IMR-90 (cell line): Measurements from ENCODE around the gene IGF2R. TPM values are rescaled to one million over a fixed set of nuclear protein-coding genes. Genes with fewer than 3 reads are reported as not detected.

ENCODE experiments used
- ATAC-seq: fragments of 200-7000 bp; cut with Tn5 transposase; 2 replicates; pipeline ENCODE4 v1.9.1; 2020; ENCODE audit warnings: low read depth, mild to moderate bottlenecking, moderate library complexity
- BruUV-seq: library from RNA; stranded (reverse); fragments of 400-500 nt; replicated peaks from 2 replicates; lab custom pipeline; 2021; lab: Mats Ljungman, UMichigan
- CTCF ChIA-PET: fragments of 300-600 bp; formaldehyde crosslinking; extraction: SDS; loops from one replicate; lab custom pipeline; 2021; ENCODE audit warnings: antibody characterized with exemption; lab: Yijun Ruan, JAX
- POLR2A ChIA-PET: fragments of 300-600 bp; sonication (Branson Sonifier 250); formaldehyde crosslinking; loops from one replicate; lab custom pipeline; 2022; ENCODE audit warnings: antibody characterized with exemption; ENCODE audit not compliant: unreplicated experiment; lab: Charles Lee
- DNase-seq: peaks from one replicate; pipeline ENCODE4 v3.0.0; 2013
- H2AFZ ChIP-seq: replicated peaks from 2 replicates; pipeline ENCODE3; 2013; ENCODE audit warnings: low read length, mild to moderate bottlenecking; ENCODE audit not compliant: poor library complexity
- H2AK5ac ChIP-seq: 2 replicates; pipeline ENCODE4 v1.6.1; 2013; ENCODE audit warnings: low read depth, low read length, inconsistent platforms
- H2AK9ac ChIP-seq: replicated peaks from 2 replicates; pipeline ENCODE3; 2013; ENCODE audit warnings: mild to moderate bottlenecking, low read depth, low read length, moderate library complexity; ENCODE audit not compliant: poor library complexity
- H2BK120ac ChIP-seq: 2 replicates; pipeline ENCODE4 v1.6.1; 2013; ENCODE audit warnings: low read depth, low read length, inconsistent platforms
- H2BK15ac ChIP-seq: 3 replicates; pipeline ENCODE4 v1.6.1; 2013; ENCODE audit warnings: low read depth, low read length, inconsistent platforms
- H2BK20ac ChIP-seq: 2 replicates; pipeline ENCODE4 v1.6.1; 2013; ENCODE audit warnings: low read depth, mild to moderate bottlenecking, inconsistent platforms, low read length, moderate library complexity
- H2BK5ac ChIP-seq: 2 replicates; pipeline ENCODE4 v1.6.1; 2013; ENCODE audit warnings: mild to moderate bottlenecking, low read depth, low read length, inconsistent platforms; ENCODE audit not compliant: poor library complexity, severe bottlenecking
- H3K14ac ChIP-seq: replicated peaks from 2 replicates; pipeline ENCODE4 v1.6.1; 2013; ENCODE audit warnings: low read depth, low read length, inconsistent platforms
- H3K18ac ChIP-seq: 2 replicates; pipeline ENCODE4 v1.6.1; 2013; ENCODE audit warnings: low read depth, low read length, control low read depth
- H3K23ac ChIP-seq: 2 replicates; pipeline ENCODE4 v1.6.1; 2013; ENCODE audit warnings: low read depth, low read length, inconsistent platforms
- H3K27ac ChIP-seq: 2 replicates; pipeline ENCODE4 v1.5.1; 2013; ENCODE audit warnings: mild to moderate bottlenecking, control low read depth, low read length; ENCODE audit not compliant: insufficient read depth
- H3K27me3 ChIP-seq: 2 replicates; pipeline ENCODE4 v1.6.1; 2013; ENCODE audit warnings: low read length; ENCODE audit not compliant: control insufficient read depth, insufficient read depth
- H3K36me3 ChIP-seq: 2 replicates; pipeline ENCODE4 v1.6.1; 2013; ENCODE audit warnings: low read length, mixed read lengths; ENCODE audit not compliant: control insufficient read depth, insufficient read depth
- H3K4ac ChIP-seq: 2 replicates; pipeline ENCODE4 v1.6.1; 2013; ENCODE audit warnings: low read depth, low read length, inconsistent platforms
- H3K4me1 ChIP-seq: 2 replicates; pipeline ENCODE4 v1.6.1; 2013; ENCODE audit warnings: low read length, mixed read lengths; ENCODE audit not compliant: control insufficient read depth, insufficient read depth
- H3K4me2 ChIP-seq: 2 replicates; pipeline ENCODE4 v1.6.1; 2013; ENCODE audit warnings: low read depth, mild to moderate bottlenecking, control low read depth, low read length, moderate library complexity
- H3K4me3 ChIP-seq: 2 replicates; pipeline ENCODE4 v1.5.1; 2013; ENCODE audit warnings: low read depth, mild to moderate bottlenecking, control low read depth, low read length, moderate library complexity; ENCODE audit not compliant: insufficient read depth
- H3K56ac ChIP-seq: 2 replicates; pipeline ENCODE4 v1.6.1; 2013; ENCODE audit warnings: low read length, inconsistent platforms; ENCODE audit not compliant: insufficient read depth; ENCODE audit errors: extremely low read depth
- H3K79me1 ChIP-seq, 2 experiments: 2 replicates each; pipeline ENCODE4 v1.6.1; 2013; ENCODE audit warnings: low read length in 2 of 2, inconsistent platforms in 1 of 2, low read depth in 1 of 2
- H3K9ac ChIP-seq: 2 replicates; pipeline ENCODE4 v1.6.1; 2013; ENCODE audit warnings: low read depth, low read length, control low read depth
- H3K9me1 ChIP-seq: 2 replicates; pipeline ENCODE4 v1.6.1; 2013; ENCODE audit warnings: low read length, inconsistent platforms; ENCODE audit not compliant: insufficient read depth
- H3K9me3 ChIP-seq: 2 replicates; pipeline ENCODE4 v1.6.1; 2013; ENCODE audit warnings: low read length; ENCODE audit not compliant: control insufficient read depth, insufficient read depth
- H4K20me1 ChIP-seq: 2 replicates; pipeline ENCODE4 v1.6.1; 2013; ENCODE audit warnings: low read length, inconsistent platforms; ENCODE audit not compliant: insufficient read depth
- H4K5ac ChIP-seq: 2 replicates; pipeline ENCODE4 v1.6.1; 2013; ENCODE audit warnings: mild to moderate bottlenecking, low read depth, low read length, control low read depth
- H4K8ac ChIP-seq, 2 experiments: 2 replicates each; pipeline ENCODE4 v1.6.1; 2013; ENCODE audit warnings: low read depth in 2 of 2, low read length in 2 of 2, control low read depth in 1 of 2, inconsistent platforms in 1 of 2
- H4K91ac ChIP-seq: 2 replicates; pipeline ENCODE4 v1.6.1; 2013; ENCODE audit warnings: low read depth, low read length, inconsistent platforms; ENCODE audit not compliant: insufficient read depth
- BHLHE40 ChIP-seq: fragments of 150-350 bp; IDR thresholded peaks from 2 replicates; pipeline ENCODE4 v1.6.1; 2016; ENCODE audit warnings: mild to moderate bottlenecking, low read depth, low read length
- CEBPB ChIP-seq: IDR thresholded peaks from 2 replicates; pipeline ENCODE4 v1.6.1; 2012; ENCODE audit warnings: low read depth, low read length, improper control_type of control experiment
- CHD1 ChIP-seq: IDR thresholded peaks from 2 replicates; pipeline ENCODE4 v1.6.1; 2012; ENCODE audit warnings: low read depth, low read length, improper control_type of control experiment
- FOS ChIP-seq: fragments of 150-350 bp; IDR thresholded peaks from 2 replicates; pipeline ENCODE4 v1.6.1; 2016; ENCODE audit warnings: low read depth, low read length
- MAFK ChIP-seq: IDR thresholded peaks from 2 replicates; pipeline ENCODE4 v1.6.1; 2012; ENCODE audit warnings: low read depth, low read length, improper control_type of control experiment
- MAZ ChIP-seq: IDR thresholded peaks from 2 replicates; pipeline ENCODE4 v1.6.1; 2012; ENCODE audit warnings: low read depth, mild to moderate bottlenecking, low read length, improper control_type of control experiment, moderate library complexity, borderline replicate concordance
- MXI1 ChIP-seq: IDR thresholded peaks from 2 replicates; pipeline ENCODE4 v1.6.1; 2012; ENCODE audit warnings: low read depth, mild to moderate bottlenecking, low read length, moderate library complexity, borderline replicate concordance
- NFE2L2 ChIP-seq: fragments of 150-350 bp; IDR thresholded peaks from 2 replicates; pipeline ENCODE4 v1.6.1; 2016; ENCODE audit warnings: low read depth, mild to moderate bottlenecking, low read length
- POLR2A ChIP-seq: IDR thresholded peaks from 2 replicates; pipeline ENCODE4 v1.6.1; 2012; ENCODE audit warnings: mild to moderate bottlenecking, low read depth, low read length
- RCOR1 ChIP-seq: IDR thresholded peaks from 2 replicates; pipeline ENCODE4 v1.6.1; 2012; ENCODE audit warnings: mild to moderate bottlenecking, low read length, improper control_type of control experiment; ENCODE audit not compliant: insufficient replicate concordance
- RFX5 ChIP-seq: IDR thresholded peaks from 2 replicates; pipeline ENCODE4 v1.8.0; 2012; ENCODE audit warnings: low read depth, mild to moderate bottlenecking, low read length, moderate library complexity
- SMC3 ChIP-seq: fragments of 150-350 bp; IDR thresholded peaks from 2 replicates; pipeline ENCODE4 v1.6.1; 2016; ENCODE audit warnings: low read depth, mild to moderate bottlenecking, antibody characterized with exemption, low read length, moderate library complexity
- WGBS, 2 experiments: methylation state at CpG; one replicate each; pipeline versions ENCODE4 v1.1.5 to v1.1.7; 2013; ENCODE audit warnings: missing lambda C conversion rate in 2 of 2; ENCODE audit not compliant: insufficient read length in 1 of 2; ENCODE audit errors: extremely low coverage in 2 of 2; 5-methylcytosine and 5-hydroxymethylcytosine counted together
- dilution Hi-C: fragments of 300-500 bp; cut with HindIII; formaldehyde crosslinking; loops from one replicate; pipeline ENCODE4 v1.14.3; 2018; ENCODE audit warnings: low sequenced_read_pairs; ENCODE audit not compliant: unreplicated experiment
- in situ Hi-C: fragments of 300-500 bp; cut with MboI; formaldehyde crosslinking; loops from 3 replicates; pipeline ENCODE4 v1.14.3; 2019; ENCODE audit warnings: low sequenced_read_pairs, inconsistent platforms, mixed read lengths
- intact Hi-C: fragments of 100-400 bp; cut with micrococcal nuclease; formaldehyde crosslinking; loops from 2 replicates; pipeline ENCODE4 v1.10.0; 2022
- polyA plus RNA-seq, 3 experiments: library from polyadenylated mRNA; depleted of rRNA; stranded (reverse); fragments of >200 nt; gene quantifications; 2 replicates each; pipeline ENCODE4 v1.2.3, GENCODE V29; 2012; ENCODE audit warnings: low replicate concordance in 1 of 3
- total RNA-seq: library from RNA; depleted of rRNA; stranded (reverse); fragments of >200 nt; gene quantifications from 2 replicates; pipeline ENCODE4 v1.2.3, GENCODE V29; 2012
- TF ChIP-seq, protein P1 (sequence below): fragments of 150-350 bp; IDR thresholded peaks from 2 replicates; pipeline ENCODE4 v1.6.1; 2016; ENCODE audit warnings: low read depth, mild to moderate bottlenecking, low read length, moderate library complexity, borderline replicate concordance
- TF ChIP-seq, protein P2 (sequence below): fragments of 150-350 bp; IDR thresholded peaks from 2 replicates; pipeline ENCODE4 v1.6.1; 2017; ENCODE audit warnings: mild to moderate bottlenecking, antibody characterized with exemption, low read length, low read depth
- TF ChIP-seq, protein P3 (sequence below): conservative IDR thresholded peaks from 2 replicates; pipeline ENCODE4 v1.5.1; 2012; ENCODE audit warnings: mild to moderate bottlenecking, low read depth, low read length, improper control_type of control experiment

Gene IGF2R
- total and polyA plus RNA-seq, 2 of the 4 experiments (the other 2 are of a cell fraction): 33.2 to 41.4 TPM

DNA sequence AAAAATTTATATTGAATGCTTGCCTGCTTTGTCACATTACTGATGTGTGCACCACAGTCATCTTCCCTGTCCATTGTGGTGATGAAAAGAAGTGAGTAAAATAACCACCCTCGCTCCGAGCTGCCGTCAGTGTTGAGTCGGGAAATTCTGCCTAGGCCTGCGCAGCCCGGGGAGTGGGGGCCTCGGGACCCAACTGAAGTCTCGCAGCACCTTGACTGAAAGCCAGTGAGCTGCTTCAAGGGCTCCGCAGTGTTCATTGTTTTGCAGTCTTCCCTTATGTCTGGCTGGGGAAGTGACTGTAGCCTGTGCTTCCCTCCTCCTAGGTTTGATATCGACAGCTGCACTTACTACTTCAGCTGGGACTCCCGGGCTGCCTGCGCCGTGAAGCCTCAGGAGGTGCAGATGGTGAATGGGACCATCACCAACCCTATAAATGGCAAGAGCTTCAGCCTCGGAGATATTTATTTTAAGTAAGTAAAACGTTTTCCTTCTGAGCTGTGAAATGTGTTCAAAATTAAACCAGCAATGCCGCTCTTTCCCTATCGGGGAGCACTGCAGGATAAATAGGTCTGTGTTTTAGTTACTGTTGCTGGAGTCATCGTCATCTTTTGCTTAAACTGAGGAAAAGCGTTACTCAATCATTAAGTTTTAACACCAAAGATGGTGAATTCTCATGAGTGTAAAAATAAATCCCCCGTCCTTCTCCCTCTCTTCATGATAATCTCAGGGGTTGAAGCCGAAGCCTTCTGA is 120.1 kb downstream of the IGF2R start:
- Histone ChIP-seq H3K9ac (no peak overlapping the region), H4K20me1 (no peaks in the 10 kb centered on the region), H3K4me3 (no peak overlapping the region), H4K91ac (no peak overlapping the region), H3K27ac (no peak overlapping the region), H3K79me1 (peaks cover 0 to 5% of the 10 kb centered on the region in 2 experiments; a peak in 1 of 4 replicates), H3K9me1 (no peaks in the 10 kb centered on the region), H2BK120ac (no peak overlapping the region), H3K4me1 (peaks cover 5% of the 10 kb centered on the region; the same call in 1 of the 2 replicates), H3K36me3 (peaks cover 75% of the 10 kb centered on the region), H3K56ac (no peak overlapping the region), H3K18ac (no peak overlapping the region), H3K14ac (no peak overlapping the region), H2BK20ac (no peak overlapping the region), H3K4me2 (no peak overlapping the region), H3K4ac (no peak overlapping the region), H3K23ac (no peak overlapping the region), H3K27me3 (no peaks in the 10 kb centered on the region), H2AFZ (no peak overlapping the region), H2BK5ac (no peak overlapping the region), H2AK9ac (no peak overlapping the region), H3K9me3 (no peaks in the 10 kb centered on the region), H2AK5ac (no peak overlapping the region), H4K5ac (no peak overlapping the region), H4K8ac (no peak overlapping the region), H2BK15ac (no peak overlapping the region)
- in situ Hi-C loops (no loop called here), intact Hi-C loops (loop anchor here (1.0 to 5.0 kb wide), 4 partner anchors 50 to 445 kb away; no protein-coding TSS in a partner anchor), dilution Hi-C loops (no loop called here)
- CTCF ChIA-PET: interaction anchor here (0.6 to 3.1 kb wide), 15 partner anchors 9 to 445 kb away, joined by 3 to 40 read pairs (median 4); no protein-coding TSS in a partner anchor
- DNase-seq: no peak
- WGBS, 2 experiments: 100% methylated on average over 1 of the region's 21 CpGs; no CpG with 5 or more reads in 1 of the 2 experiments
- POLR2A ChIA-PET: no interaction called here
- ATAC-seq: peak; percentile 31
- no TSS peak for BruUV-seq
- no peak for TF ChIP-seq POLR2A
- TF ChIP-seq, protein P1, sequence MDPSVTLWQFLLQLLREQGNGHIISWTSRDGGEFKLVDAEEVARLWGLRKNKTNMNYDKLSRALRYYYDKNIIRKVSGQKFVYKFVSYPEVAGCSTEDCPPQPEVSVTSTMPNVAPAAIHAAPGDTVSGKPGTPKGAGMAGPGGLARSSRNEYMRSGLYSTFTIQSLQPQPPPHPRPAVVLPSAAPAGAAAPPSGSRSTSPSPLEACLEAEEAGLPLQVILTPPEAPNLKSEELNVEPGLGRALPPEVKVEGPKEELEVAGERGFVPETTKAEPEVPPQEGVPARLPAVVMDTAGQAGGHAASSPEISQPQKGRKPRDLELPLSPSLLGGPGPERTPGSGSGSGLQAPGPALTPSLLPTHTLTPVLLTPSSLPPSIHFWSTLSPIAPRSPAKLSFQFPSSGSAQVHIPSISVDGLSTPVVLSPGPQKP: no peak
- TF ChIP-seq, protein P2, sequence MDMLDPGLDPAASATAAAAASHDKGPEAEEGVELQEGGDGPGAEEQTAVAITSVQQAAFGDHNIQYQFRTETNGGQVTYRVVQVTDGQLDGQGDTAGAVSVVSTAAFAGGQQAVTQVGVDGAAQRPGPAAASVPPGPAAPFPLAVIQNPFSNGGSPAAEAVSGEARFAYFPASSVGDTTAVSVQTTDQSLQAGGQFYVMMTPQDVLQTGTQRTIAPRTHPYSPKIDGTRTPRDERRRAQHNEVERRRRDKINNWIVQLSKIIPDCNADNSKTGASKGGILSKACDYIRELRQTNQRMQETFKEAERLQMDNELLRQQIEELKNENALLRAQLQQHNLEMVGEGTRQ: no peak
- TF ChIP-seq MAZ: no peak
- TF ChIP-seq SMC3: no peak
- TF ChIP-seq MAFK: no peak
- TF ChIP-seq RCOR1: no peak
- TF ChIP-seq RFX5: no peak
- TF ChIP-seq FOS: no peak
- TF ChIP-seq CHD1: no peak
- TF ChIP-seq MXI1: no peak
- no peak for TF ChIP-seq NFE2L2
- TF ChIP-seq, protein P3, sequence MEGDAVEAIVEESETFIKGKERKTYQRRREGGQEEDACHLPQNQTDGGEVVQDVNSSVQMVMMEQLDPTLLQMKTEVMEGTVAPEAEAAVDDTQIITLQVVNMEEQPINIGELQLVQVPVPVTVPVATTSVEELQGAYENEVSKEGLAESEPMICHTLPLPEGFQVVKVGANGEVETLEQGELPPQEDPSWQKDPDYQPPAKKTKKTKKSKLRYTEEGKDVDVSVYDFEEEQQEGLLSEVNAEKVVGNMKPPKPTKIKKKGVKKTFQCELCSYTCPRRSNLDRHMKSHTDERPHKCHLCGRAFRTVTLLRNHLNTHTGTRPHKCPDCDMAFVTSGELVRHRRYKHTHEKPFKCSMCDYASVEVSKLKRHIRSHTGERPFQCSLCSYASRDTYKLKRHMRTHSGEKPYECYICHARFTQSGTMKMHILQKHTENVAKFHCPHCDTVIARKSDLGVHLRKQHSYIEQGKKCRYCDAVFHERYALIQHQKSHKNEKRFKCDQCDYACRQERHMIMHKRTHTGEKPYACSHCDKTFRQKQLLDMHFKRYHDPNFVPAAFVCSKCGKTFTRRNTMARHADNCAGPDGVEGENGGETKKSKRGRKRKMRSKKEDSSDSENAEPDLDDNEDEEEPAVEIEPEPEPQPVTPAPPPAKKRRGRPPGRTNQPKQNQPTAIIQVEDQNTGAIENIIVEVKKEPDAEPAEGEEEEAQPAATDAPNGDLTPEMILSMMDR: no peak
- no peak for TF ChIP-seq CEBPB
- TF ChIP-seq BHLHE40: no peak
